HepG2 (cell line): ENCODE data around the gene LYZL6. TPM values are rescaled to one million over a fixed set of nuclear protein-coding genes. Genes with fewer than 3 reads are reported as not detected.
"Not testable (repeated sequence)": the region's sequence is repeated elsewhere in the genome, so short reads cannot be mapped to it uniquely, and the experiment has no call there.

Experiments used
- ATAC-seq: fragments of 200-7000 bp; cut with Tn5 transposase; 3 replicates; pipeline ENCODE4 v1.9.1; 2020; ENCODE audit warnings: mild to moderate bottlenecking, moderate library complexity
- BruUV-seq: library from RNA; stranded (reverse); fragments of 400-500 nt; replicated peaks from 2 replicates; lab custom pipeline; 2021; lab: Mats Ljungman, UMichigan
- CTCF ChIA-PET: fragments of 300-600 bp; formaldehyde crosslinking; extraction: SDS; loops from one replicate; lab custom pipeline; 2021; ENCODE audit warnings: low total read pairs, inconsistent platforms, low intra/inter-chr PET ratio; lab: Yijun Ruan, JAX
- POLR2A ChIA-PET: fragments of 350-600 bp; sonication (Branson Sonifier 250); formaldehyde crosslinking; loops from one replicate; lab custom pipeline; 2020; ENCODE audit warnings: antibody characterized with exemption, inconsistent platforms; lab: Yijun Ruan, JAX
- DNase-seq: peaks from one replicate; pipeline ENCODE4 v3.0.0-alpha.2; 2015; ENCODE audit warnings: low spot score
- FAIRE-seq: peaks from 3 replicates; lab custom pipeline; 2011; peaks lifted over from hg19 to GRCh38; lab: Jason Lieb, UNC
- H2AFZ ChIP-seq: one replicate; pipeline ENCODE4 v1.6.1; 2011; ENCODE audit warnings: low read length, inconsistent platforms
- H3K27ac ChIP-seq: fragments of 300-600 bp; 3 replicates; pipeline ENCODE4 v1.8.0; 2011; ENCODE audit warnings: mixed run types, mild to moderate bottlenecking, mixed read lengths, low read length, inconsistent platforms; ENCODE audit not compliant: insufficient read depth; ENCODE audit errors: extremely low read length
- H3K27me3 ChIP-seq, 2 experiments: fragments of 200-600 bp in 1 of 2; 2 replicates in 1 of 2; 3 replicates in 1 of 2; pipeline versions ENCODE4 v1.6.0 to v1.8.0; 2011; ENCODE audit warnings: low read length in 2 of 2, mild to moderate bottlenecking in 2 of 2, moderate library complexity in 2 of 2, inconsistent platforms in 1 of 2; ENCODE audit not compliant: insufficient read depth in 2 of 2, control insufficient read depth in 1 of 2
- H3K36me3 ChIP-seq, 2 experiments: fragments of 200-600 bp in 1 of 2; replicated peaks in 1 of 2; 2 replicates in 1 of 2; 3 replicates in 1 of 2; pipeline versions ENCODE4 v1.5.1 to v1.8.0; 2011; ENCODE audit warnings: low read length in 2 of 2, inconsistent platforms in 1 of 2; ENCODE audit not compliant: insufficient read depth in 2 of 2, control insufficient read depth in 1 of 2
- H3K4me1 ChIP-seq: 2 replicates; pipeline ENCODE4 v1.5.1; 2012; ENCODE audit warnings: low read length, inconsistent platforms; ENCODE audit not compliant: insufficient read depth
- H3K4me2 ChIP-seq: 2 replicates; pipeline ENCODE4 v1.6.0; 2011; ENCODE audit warnings: low read depth, low read length, inconsistent platforms
- H3K4me3 ChIP-seq, 3 experiments: fragments of 200-600 bp in 1 of 3; sonication (generic), shearing (Covaris generic) in 1 of 3; replicated peaks in 1 of 3; 2 replicates each; pipeline ENCODE4 v1.5.1; 2011 to 2016; ENCODE audit warnings: low read length in 3 of 3, inconsistent platforms in 2 of 3, low read depth in 2 of 3, mild to moderate bottlenecking in 2 of 3, control low read depth in 1 of 3, mixed read lengths in 1 of 3; ENCODE audit not compliant: insufficient read depth in 1 of 3
- H3K79me2 ChIP-seq: one replicate; pipeline ENCODE4 v1.6.1; 2011; ENCODE audit warnings: low read length, inconsistent platforms; ENCODE audit not compliant: insufficient read depth
- H3K9ac ChIP-seq: 2 replicates; pipeline ENCODE4 v1.6.0; 2011; ENCODE audit warnings: mild to moderate bottlenecking, low read depth, low read length, inconsistent platforms; ENCODE audit not compliant: insufficient read depth
- H3K9me3 ChIP-seq: 2 replicates; pipeline ENCODE4 v1.5.1; 2012; ENCODE audit warnings: mild to moderate bottlenecking, low read length
- H4K20me1 ChIP-seq: 2 replicates; pipeline ENCODE4 v1.6.0; 2011; ENCODE audit warnings: inconsistent platforms, mild to moderate bottlenecking, low read length, moderate library complexity; ENCODE audit not compliant: insufficient read depth
- CERS6 ChIP-seq: sonication (generic); formaldehyde crosslinking; IDR thresholded peaks from 2 replicates; pipeline ENCODE4 v1.5.0; 2020; ENCODE audit warnings: missing genetic modification reagents
- MIER3 ChIP-seq: IDR thresholded peaks from 2 replicates; pipeline ENCODE4 v1.6.1; 2016; ENCODE audit warnings: missing compliant biosample characterization, borderline replicate concordance
- MTF2 ChIP-seq: sonication (generic); formaldehyde crosslinking; IDR thresholded peaks from 2 replicates; pipeline ENCODE4 v1.5.0; 2020; ENCODE audit warnings: missing genetic modification reagents, borderline replicate concordance
- WGBS: methylation state at CpG from one replicate; pipeline ENCODE4 v1.1.6; 2017; ENCODE audit warnings: low lambda C conversion rate; 5-methylcytosine and 5-hydroxymethylcytosine counted together
- in situ Hi-C: cut with HindIII; loops from 2 replicates; pipeline ENCODE4 v1.10.0; 2017; ENCODE audit warnings: low pct_unique_long_range_greater_than_20kb; ENCODE audit not compliant: extremely low pct_ligation_motif_present
- intact Hi-C: fragments of 100-400 bp; cut with micrococcal nuclease; formaldehyde crosslinking; loops from one replicate; pipeline ENCODE4 v1.10.0; 2022; ENCODE audit not compliant: unreplicated experiment
- polyA plus RNA-seq, 8 experiments: library from polyadenylated mRNA; depleted of rRNA in 3 of 8; stranded (reverse) in 7 of 8; unstranded in 1 of 8; fragments of >200 nt; fragmentation: Illumina TruSeq in 4 of 8; extraction: Trizol in 4 of 8; gene quantifications; 2 replicates each; pipeline versions ENCODE4 v1.2.1 to v1.2.3, GENCODE V29; 2011 to 2016; ENCODE audit warnings: low read depth in 4 of 8, missing spikeins in 1 of 8, mixed read lengths in 1 of 8; ENCODE audit not compliant: insufficient read depth in 1 of 8
- total RNA-seq, 5 experiments: library from RNA; depleted of rRNA; stranded (reverse); fragments of >200 nt; fragmentation: Illumina TruSeq; extraction: Trizol; gene quantifications; 2 replicates each; pipeline ENCODE4 v1.2.3, GENCODE V29; 2016; ENCODE audit warnings: low read depth in 1 of 5

LYZL6 gene
- total and polyA plus RNA-seq, 2 of the 13 experiments (the other 11 are each of a cell fraction or from before 2014, with no cell fraction given), result not detected

- POLR2A ChIA-PET, result no interaction called here
- no peak for DNase-seq
- no peak for ATAC-seq
These were observed 45.0 kb downstream of the LYZL6 start for GRCh38 chr17:35898283-35899070.

GRCh38 chr17:35897772-35898171 lies 45.7 kb downstream of the LYZL6 start:
- in situ Hi-C loops, BruUV-seq, DNase-seq, H2AFZ ChIP-seq, H3K9ac ChIP-seq, H3K4me3 ChIP-seq, FAIRE-seq, H3K4me2 ChIP-seq, POLR2A ChIA-PET, intact Hi-C loops, H3K27ac ChIP-seq, H3K4me1 ChIP-seq, H4K20me1 ChIP-seq, H3K36me3 ChIP-seq, H3K9me3 ChIP-seq, CTCF ChIA-PET, H3K79me2 ChIP-seq, H3K27me3 ChIP-seq, ATAC-seq: not testable (repeated sequence)
- 87% methylated on average over 7 of the region's 7 CpGs for WGBS

More at GRCh38 chr17:35898283-35899070, 45.0 kb downstream of the LYZL6 start:
- no peak overlapping the region for H3K4me3 ChIP-seq
- H3K27ac ChIP-seq, result no peak overlapping the region
- 6% methylated on average over 6 of the region's 6 CpGs for WGBS
- TF ChIP-seq CERS6 (CRISPR knock-in tag) (no peak), MTF2 (CRISPR knock-in tag) (no peak), MIER3 (no peak)
- intact Hi-C loops (no loop called here), in situ Hi-C loops (no loop called here)
- no peak overlapping the region for H3K4me2 ChIP-seq
- H3K9ac ChIP-seq, result no peak overlapping the region
- no TSS peak for BruUV-seq
- no peaks in the 10 kb centered on the region for H3K4me1 ChIP-seq
- H3K27me3 ChIP-seq, result peaks cover 1 to 3% of the 10 kb centered on the region in 2 experiments; a peak in 2 of 5 replicates
- no peak for FAIRE-seq
- H4K20me1 ChIP-seq, result no peaks in the 10 kb centered on the region
- H3K9me3 ChIP-seq, result no peaks in the 10 kb centered on the region
- H2AFZ ChIP-seq, result no peak overlapping the region
- CTCF ChIA-PET, result no interaction called here
- H3K36me3 ChIP-seq, result no peaks in the 10 kb centered on the region
- no peaks in the 10 kb centered on the region for H3K79me2 ChIP-seq
